CD14-positive monocyte (primary cell): Measurements from ENCODE around the gene ADAMTSL2. TPM values are rescaled to one million over a fixed set of nuclear protein-coding genes. Genes with fewer than 3 reads are reported as not detected.

Experiments used
- DNase-seq, 3 donors: peaks; one replicate each; pipeline ENCODE4 v3.0.0-alpha.2; 2011 to 2022
- H2AFZ ChIP-seq: 2 replicates; pipeline ENCODE4 v1.6.0; 2012; ENCODE audit warnings: mild to moderate bottlenecking, low read depth, low read length, inconsistent platforms; ENCODE audit not compliant: insufficient read depth, poor library complexity, severe bottlenecking
- H3K27ac ChIP-seq, 2 donors: 1 replicate in 1 of 2; 2 replicates in 1 of 2; pipeline ENCODE4 v1.5.1; 2012 to 2013; ENCODE audit warnings: low read length in 2 of 2, control low read depth in 1 of 2, inconsistent platforms in 1 of 2, low read depth in 1 of 2, mild to moderate bottlenecking in 1 of 2
- H3K27me3 ChIP-seq, 2 donors: one replicate each; pipeline versions ENCODE4 v1.6.0 to v1.6.1; 2011 to 2013; ENCODE audit warnings: low read length in 2 of 2; ENCODE audit not compliant: control insufficient read depth in 2 of 2, insufficient read depth in 2 of 2
- H3K36me3 ChIP-seq, 2 donors: replicated peaks in 1 of 2; 1 replicate in 1 of 2; 2 replicates in 1 of 2; pipeline versions ENCODE4 v1.5.1 to v1.6.1; 2012 to 2013; ENCODE audit warnings: low read length in 2 of 2, control low read depth in 1 of 2, inconsistent platforms in 1 of 2, mild to moderate bottlenecking in 1 of 2; ENCODE audit not compliant: insufficient read depth in 2 of 2, control insufficient read depth in 1 of 2
- H3K4me1 ChIP-seq, 2 donors: 1 replicate in 1 of 2; 2 replicates in 1 of 2; pipeline versions ENCODE4 v1.5.1 to v1.6.1; 2012 to 2013; ENCODE audit warnings: low read length in 2 of 2, control low read depth in 1 of 2, inconsistent platforms in 1 of 2, mild to moderate bottlenecking in 1 of 2, moderate library complexity in 1 of 2; ENCODE audit not compliant: insufficient read depth in 2 of 2, control insufficient read depth in 1 of 2
- H3K4me2 ChIP-seq: replicated peaks from 2 replicates; pipeline ENCODE3; 2012; ENCODE audit warnings: low read length, moderate library complexity, mild to moderate bottlenecking; ENCODE audit not compliant: poor library complexity, severe bottlenecking; ENCODE audit errors: extremely low read depth
- H3K4me3 ChIP-seq, 3 experiments: fragments of 200-600 bp in 1 of 3; sonication (generic) in 1 of 3; replicated peaks in 1 of 3; 1 replicate in 2 of 3; 2 replicates in 1 of 3; pipeline ENCODE4 v1.5.1; 2011 to 2013; ENCODE audit warnings: low read length in 3 of 3, mild to moderate bottlenecking in 3 of 3, control low read depth in 2 of 3, low read depth in 2 of 3, inconsistent platforms in 1 of 3, moderate library complexity in 1 of 3
- H3K79me2 ChIP-seq: 2 replicates; pipeline ENCODE4 v1.6.0; 2012; ENCODE audit warnings: mild to moderate bottlenecking, control low read depth, inconsistent platforms, low read length, moderate library complexity; ENCODE audit not compliant: insufficient read depth
- H3K9ac ChIP-seq: 2 replicates; pipeline ENCODE4 v1.6.0; 2017; ENCODE audit warnings: low read length, mild to moderate bottlenecking; ENCODE audit not compliant: insufficient read depth, poor library complexity, severe bottlenecking
- H3K9me3 ChIP-seq, 2 donors: replicated peaks in 1 of 2; 1 replicate in 1 of 2; 2 replicates in 1 of 2; pipeline versions ENCODE4 v1.5.1 to v1.6.1; 2012 to 2013; ENCODE audit warnings: low read length in 2 of 2, control low read depth in 1 of 2; ENCODE audit not compliant: control insufficient read depth in 1 of 2, insufficient read depth in 1 of 2
- H4K20me1 ChIP-seq: 2 replicates; pipeline ENCODE4 v1.6.0; 2012; ENCODE audit warnings: mild to moderate bottlenecking, low read length, control low read depth, moderate library complexity; ENCODE audit not compliant: insufficient read depth
- H3K27ac Mint-ChIP-seq, 7 donors: one replicate each; pipeline ENCODE4 v1.8.0; 2020; ENCODE audit warnings: mild to moderate bottlenecking in 7 of 7, mixed read lengths in 7 of 7, moderate library complexity in 6 of 7, inconsistent platforms in 2 of 7
- H3K27me3 Mint-ChIP-seq, 3 donors: one replicate each; pipeline ENCODE4 v1.8.0; 2021 to 2022; ENCODE audit warnings: low read depth in 3 of 3, mild to moderate bottlenecking in 3 of 3, mixed read lengths in 3 of 3, moderate library complexity in 3 of 3, inconsistent platforms in 1 of 3
- H3K36me3 Mint-ChIP-seq, 2 donors: one replicate each; pipeline ENCODE4 v1.8.0; 2020; ENCODE audit warnings: mixed read lengths in 2 of 2, inconsistent platforms in 1 of 2, mild to moderate bottlenecking in 1 of 2
- H3K4me1 Mint-ChIP-seq: one replicate; pipeline ENCODE4 v1.8.0; 2020; ENCODE audit warnings: mild to moderate bottlenecking, mixed read lengths
- H3K4me3 Mint-ChIP-seq, 2 donors: one replicate each; pipeline ENCODE4 v1.8.0; 2020; ENCODE audit warnings: mild to moderate bottlenecking in 2 of 2, mixed read lengths in 2 of 2, moderate library complexity in 1 of 2
- H3K9me3 Mint-ChIP-seq, 7 donors: one replicate each; pipeline ENCODE4 v1.8.0; 2020 to 2022; ENCODE audit warnings: mixed read lengths in 7 of 7, mild to moderate bottlenecking in 6 of 7, moderate library complexity in 6 of 7, inconsistent platforms in 2 of 7
- WGBS: methylation state at CpG from one replicate; pipeline ENCODE4 v1.1.5; 2013; ENCODE audit warnings: missing lambda C conversion rate; ENCODE audit not compliant: insufficient coverage; 5-methylcytosine and 5-hydroxymethylcytosine counted together
- intact Hi-C, 2 donors: fragments of 100-400 bp; cut with micrococcal nuclease; formaldehyde crosslinking; loops; one replicate each; pipeline versions ENCODE4 v1.15.0 to v1.15.1; 2023
- polyA plus RNA-seq, 3 donors: library from polyadenylated mRNA; depleted of rRNA in 1 of 3; unstranded in 2 of 3; stranded (reverse) in 1 of 3; fragments of 300-500 nt in 2 of 3; fragments of >200 nt in 1 of 3; fragmentation: Illumina TruSeq in 2 of 3; gene quantifications; 1 replicate in 2 of 3; 2 replicates in 1 of 3; pipeline ENCODE4 v1.2.3, GENCODE V29; 2012 to 2021
- TF ChIP-seq, protein P1 (sequence below): fragments of 200-600 bp; IDR thresholded peaks from one replicate; pipeline ENCODE4 v1.8.0; 2022; ENCODE audit warnings: antibody characterized with exemption, mild to moderate bottlenecking

The ADAMTSL2 gene
- polyA plus RNA-seq, 3 donors = 0.08 TPM; not detected in 2

GRCh38 chr9:133502112-133502511 lies 32.4 kb upstream of the ADAMTSL2 start:
- Mint-ChIP-seq H3K4me1 (no peaks in the 10 kb centered on the region), H3K9me3 (peaks cover 6 to 27% (median 20%) of the 10 kb centered on the region in 7 donors), H3K27me3 (peaks cover 0 to 9% (median 4%) of the 10 kb centered on the region in 3 donors), H3K27ac (no peak overlapping the region), H3K36me3 (no peaks in the 10 kb centered on the region), H3K4me3 (no peak overlapping the region)
- no peak overlapping the region for H3K4me3 ChIP-seq
- no peak overlapping the region for H3K27ac ChIP-seq
- no peak for DNase-seq
- peaks cover 7 to 16% of the 10 kb centered on the region in 2 donors for H3K9me3 ChIP-seq
- intact Hi-C loops = no loop called here
- H3K9ac ChIP-seq = no peak overlapping the region
- no peaks in the 10 kb centered on the region for H4K20me1 ChIP-seq
- H3K4me2 ChIP-seq = no peak overlapping the region
- no CpG with 5 or more reads among the region's 1 CpG for WGBS
- H3K79me2 ChIP-seq = no peaks in the 10 kb centered on the region
- H3K27me3 ChIP-seq = peaks cover 0 to 2% of the 10 kb centered on the region in 2 donors
- no peak overlapping the region for H2AFZ ChIP-seq
- TF ChIP-seq, protein P1, sequence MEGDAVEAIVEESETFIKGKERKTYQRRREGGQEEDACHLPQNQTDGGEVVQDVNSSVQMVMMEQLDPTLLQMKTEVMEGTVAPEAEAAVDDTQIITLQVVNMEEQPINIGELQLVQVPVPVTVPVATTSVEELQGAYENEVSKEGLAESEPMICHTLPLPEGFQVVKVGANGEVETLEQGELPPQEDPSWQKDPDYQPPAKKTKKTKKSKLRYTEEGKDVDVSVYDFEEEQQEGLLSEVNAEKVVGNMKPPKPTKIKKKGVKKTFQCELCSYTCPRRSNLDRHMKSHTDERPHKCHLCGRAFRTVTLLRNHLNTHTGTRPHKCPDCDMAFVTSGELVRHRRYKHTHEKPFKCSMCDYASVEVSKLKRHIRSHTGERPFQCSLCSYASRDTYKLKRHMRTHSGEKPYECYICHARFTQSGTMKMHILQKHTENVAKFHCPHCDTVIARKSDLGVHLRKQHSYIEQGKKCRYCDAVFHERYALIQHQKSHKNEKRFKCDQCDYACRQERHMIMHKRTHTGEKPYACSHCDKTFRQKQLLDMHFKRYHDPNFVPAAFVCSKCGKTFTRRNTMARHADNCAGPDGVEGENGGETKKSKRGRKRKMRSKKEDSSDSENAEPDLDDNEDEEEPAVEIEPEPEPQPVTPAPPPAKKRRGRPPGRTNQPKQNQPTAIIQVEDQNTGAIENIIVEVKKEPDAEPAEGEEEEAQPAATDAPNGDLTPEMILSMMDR = no peak
- no peaks in the 10 kb centered on the region for H3K36me3 ChIP-seq
- H3K4me1 ChIP-seq = no peaks in the 10 kb centered on the region

- Mint-ChIP-seq H3K9me3 (peaks cover 6 to 22% (median 20%) of the 10 kb centered on the region in 7 donors), H3K4me3 (no peak overlapping the region), H3K27ac (no peak overlapping the region), H3K4me1 (peaks cover 2% of the 10 kb centered on the region), H3K36me3 (no peaks in the 10 kb centered on the region), H3K27me3 (peaks cover 6 to 27% (median 22%) of the 10 kb centered on the region in 3 donors)
- Histone ChIP-seq H3K79me2 (no peaks in the 10 kb centered on the region), H3K4me2 (no peak overlapping the region), H3K27ac (no peak overlapping the region), H4K20me1 (no peaks in the 10 kb centered on the region), H2AFZ (no peak overlapping the region), H3K36me3 (no peaks in the 10 kb centered on the region), H3K4me1 (no peaks in the 10 kb centered on the region), H3K4me3 (no peak overlapping the region), H3K27me3 (peaks cover 3 to 13% of the 10 kb centered on the region in 2 donors), H3K9ac (no peak overlapping the region), H3K9me3 (peaks cover 7 to 16% of the 10 kb centered on the region in 2 donors)
- 95% methylated on average over 11 of the region's 13 CpGs for WGBS
- intact Hi-C loops = no loop called here
- DNase-seq = no peak
- TF ChIP-seq, protein P1 = no peak
Measured at GRCh38 chr9:133505186-133505830, 29.2 kb upstream of the ADAMTSL2 start.
